ENCODE data around the gene TM7SF3.

- no peak for TF ChIP-seq CTCF (conservative IDR thresholded peaks at IDR 0.05)
- TF ChIP-seq EZH2 (IDR thresholded peaks at IDR 0.05; ENCODE audit: low read depth): no peak
These were observed 74.2 kb downstream of the TM7SF3 start for GRCh38 chr12:26939953-26940352.
